22Rv1 (cell line): ENCODE results near the gene SLC12A8.

Experiments used
- ZFX ChIP-seq: fragments of 450-650 bp; IDR thresholded peaks from 2 replicates; pipeline ENCODE4 v1.6.1; 2017; ENCODE audit warnings: antibody characterized with exemption, borderline replicate concordance
- TF ChIP-seq, protein P1 (sequence below): fragments of 450-650 bp; IDR thresholded peaks from 2 replicates; pipeline ENCODE4 v1.5.1; 2017; ENCODE audit warnings: mild to moderate bottlenecking

DNA sequence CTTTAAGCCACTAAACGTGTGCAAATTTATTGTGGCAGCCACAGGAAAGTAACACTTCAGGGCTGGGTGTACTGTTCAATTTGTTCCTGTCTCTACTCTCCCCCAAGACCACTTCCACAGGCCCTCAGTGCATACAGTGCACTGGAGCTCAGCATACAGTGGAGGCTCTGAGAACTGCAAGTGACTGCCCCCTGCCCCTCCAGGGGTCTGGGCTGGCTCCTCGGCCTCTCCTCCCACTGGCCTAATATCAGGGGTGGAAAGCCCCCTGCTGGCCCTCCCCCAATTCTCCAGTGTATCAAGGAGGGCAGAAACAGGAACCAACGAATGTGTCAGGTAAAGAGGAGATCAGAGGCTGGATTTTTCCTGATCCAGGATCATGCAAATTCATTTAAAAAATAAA is 136.8 kb downstream of the SLC12A8 start:
- TF ChIP-seq, protein P1, sequence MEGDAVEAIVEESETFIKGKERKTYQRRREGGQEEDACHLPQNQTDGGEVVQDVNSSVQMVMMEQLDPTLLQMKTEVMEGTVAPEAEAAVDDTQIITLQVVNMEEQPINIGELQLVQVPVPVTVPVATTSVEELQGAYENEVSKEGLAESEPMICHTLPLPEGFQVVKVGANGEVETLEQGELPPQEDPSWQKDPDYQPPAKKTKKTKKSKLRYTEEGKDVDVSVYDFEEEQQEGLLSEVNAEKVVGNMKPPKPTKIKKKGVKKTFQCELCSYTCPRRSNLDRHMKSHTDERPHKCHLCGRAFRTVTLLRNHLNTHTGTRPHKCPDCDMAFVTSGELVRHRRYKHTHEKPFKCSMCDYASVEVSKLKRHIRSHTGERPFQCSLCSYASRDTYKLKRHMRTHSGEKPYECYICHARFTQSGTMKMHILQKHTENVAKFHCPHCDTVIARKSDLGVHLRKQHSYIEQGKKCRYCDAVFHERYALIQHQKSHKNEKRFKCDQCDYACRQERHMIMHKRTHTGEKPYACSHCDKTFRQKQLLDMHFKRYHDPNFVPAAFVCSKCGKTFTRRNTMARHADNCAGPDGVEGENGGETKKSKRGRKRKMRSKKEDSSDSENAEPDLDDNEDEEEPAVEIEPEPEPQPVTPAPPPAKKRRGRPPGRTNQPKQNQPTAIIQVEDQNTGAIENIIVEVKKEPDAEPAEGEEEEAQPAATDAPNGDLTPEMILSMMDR: no peak
- no peak for TF ChIP-seq ZFX
